B cell (primary cell): Measurements from ENCODE around the gene MRTO4. TPM values are rescaled to one million over a fixed set of nuclear protein-coding genes. Genes with fewer than 3 reads are reported as not detected.

ENCODE experiments used
- ATAC-seq: fragments of 200-7000 bp; cut with Tn5 transposase; one replicate; pipeline ENCODE4 v1.10.0; 2021; ENCODE audit warnings: low read depth, mild to moderate bottlenecking, moderate number of reproducible peaks, moderate library complexity
- CTCF ChIA-PET: fragments of 350-600 bp; sonication (Branson Sonifier 250); formaldehyde crosslinking; loops from one replicate; lab custom pipeline; 2021; ENCODE audit warnings: antibody characterized with exemption, inconsistent platforms; lab: Charles Lee
- POLR2A ChIA-PET: fragments of 350-600 bp; sonication (Branson Sonifier 250); formaldehyde crosslinking; loops from one replicate; lab custom pipeline; 2021; ENCODE audit warnings: antibody characterized with exemption; lab: Charles Lee
- DNase-seq: peaks from one replicate; pipeline ENCODE4 v3.0.0; 2013
- H2AFZ ChIP-seq: 2 replicates; pipeline ENCODE4 v1.6.1; 2012; ENCODE audit warnings: mild to moderate bottlenecking, low read depth, low read length; ENCODE audit not compliant: insufficient read depth, poor library complexity, severe bottlenecking
- H3K27ac ChIP-seq, 2 donors: 1 replicate in 1 of 2; 2 replicates in 1 of 2; pipeline ENCODE4 v1.5.1; 2012 to 2013; ENCODE audit warnings: low read length in 2 of 2, mild to moderate bottlenecking in 2 of 2, moderate library complexity in 1 of 2
- H3K27me3 ChIP-seq, 4 experiments: fragments of 200-600 bp in 1 of 4; sonication (generic) in 1 of 4; replicated peaks in 1 of 4; 1 replicate in 2 of 4; 2 replicates in 2 of 4; pipeline versions ENCODE4 v1.6.1 to v1.7.0; 2013 to 2016; ENCODE audit warnings: low read length in 3 of 4, mild to moderate bottlenecking in 2 of 4, mixed read lengths in 1 of 4, moderate library complexity in 1 of 4; ENCODE audit not compliant: insufficient read depth in 4 of 4, control insufficient read depth in 3 of 4; ENCODE audit errors: control extremely low read depth in 1 of 4
- H3K36me3 ChIP-seq, 2 experiments: replicated peaks in 1 of 2; 1 replicate in 1 of 2; 2 replicates in 1 of 2; pipeline versions ENCODE4 v1.6.1 to v1.7.1; 2013; ENCODE audit warnings: low read length in 1 of 2; ENCODE audit not compliant: insufficient read depth in 2 of 2, control insufficient read depth in 1 of 2; ENCODE audit errors: control extremely low read depth in 1 of 2, extremely low read depth in 1 of 2
- H3K4me1 ChIP-seq, 2 donors: fragments of 200-600 bp in 1 of 2; sonication (generic) in 1 of 2; 1 replicate in 1 of 2; 2 replicates in 1 of 2; pipeline versions ENCODE4 v1.5.1 to v1.6.1; 2013 to 2017; ENCODE audit warnings: low read length in 2 of 2; ENCODE audit not compliant: control insufficient read depth in 2 of 2, insufficient read depth in 2 of 2
- H3K4me2 ChIP-seq: replicated peaks from 2 replicates; pipeline ENCODE3; 2012; ENCODE audit warnings: mild to moderate bottlenecking, low read depth, low read length; ENCODE audit not compliant: poor library complexity, severe bottlenecking
- H3K4me3 ChIP-seq, 5 experiments: fragments of 200-600 bp in 1 of 5; sonication (generic) in 1 of 5; 1 replicate in 3 of 5; 2 replicates in 2 of 5; pipeline versions ENCODE4 v1.5.1 to v1.7.0; 2011 to 2016; ENCODE audit warnings: low read length in 4 of 5, mild to moderate bottlenecking in 4 of 5, low read depth in 2 of 5, control low read depth in 1 of 5, moderate library complexity in 1 of 5; ENCODE audit not compliant: insufficient read depth in 1 of 5; ENCODE audit errors: control extremely low read depth in 1 of 5, extremely low read depth in 1 of 5
- H3K79me2 ChIP-seq: fragments of 200-600 bp; sonication (generic); one replicate; pipeline ENCODE4 v1.6.0; 2016; ENCODE audit warnings: low read length; ENCODE audit not compliant: control insufficient read depth, insufficient read depth
- H3K9ac ChIP-seq: fragments of 200-600 bp; sonication (generic); 2 replicates; pipeline ENCODE4 v1.6.1; 2017; ENCODE audit warnings: mild to moderate bottlenecking, low read length, moderate library complexity
- H3K9me3 ChIP-seq, 3 donors: one replicate each; pipeline versions ENCODE4 v1.6.1 to v1.7.1; 2013; ENCODE audit warnings: low read length in 2 of 3; ENCODE audit not compliant: control insufficient read depth in 2 of 3, insufficient read depth in 1 of 3; ENCODE audit errors: control extremely low read depth in 1 of 3
- H4K20me1 ChIP-seq: 2 replicates; pipeline ENCODE4 v1.6.0; 2012; ENCODE audit warnings: mild to moderate bottlenecking, low read length; ENCODE audit not compliant: insufficient read depth, control insufficient read depth, poor library complexity, severe bottlenecking
- H3K27ac Mint-ChIP-seq: one replicate; pipeline ENCODE4 v1.8.0; 2021; ENCODE audit warnings: mixed read lengths
- H3K27me3 Mint-ChIP-seq: one replicate; pipeline ENCODE4 v1.8.0; 2021; ENCODE audit warnings: mixed read lengths
- H3K4me1 Mint-ChIP-seq: one replicate; pipeline ENCODE4 v1.8.0; 2021; ENCODE audit warnings: mixed read lengths
- H3K4me3 Mint-ChIP-seq: one replicate; pipeline ENCODE4 v1.8.0; 2021; ENCODE audit warnings: mixed read lengths
- H3K9me3 Mint-ChIP-seq: one replicate; pipeline ENCODE4 v1.8.0; 2022; ENCODE audit warnings: mixed read lengths; ENCODE audit not compliant: insufficient read depth
- CTCF ChIP-seq: fragments of 200-600 bp; IDR thresholded peaks from one replicate; pipeline ENCODE4 v1.8.0; 2022; ENCODE audit warnings: antibody characterized with exemption, mild to moderate bottlenecking
- EZH2 ChIP-seq: IDR thresholded peaks from 2 replicates; pipeline ENCODE4 v1.6.1; 2012; ENCODE audit warnings: borderline replicate concordance, low read depth, mild to moderate bottlenecking, moderate library complexity, low read length; ENCODE audit not compliant: insufficient read depth, poor library complexity, severe bottlenecking
- WGBS: methylation state at CpG from one replicate; pipeline ENCODE4 v1.1.5; 2013; ENCODE audit warnings: missing lambda C conversion rate; ENCODE audit not compliant: insufficient coverage; 5-methylcytosine and 5-hydroxymethylcytosine counted together
- intact Hi-C: fragments of 100-400 bp; cut with micrococcal nuclease; formaldehyde crosslinking; loops from one replicate; pipeline ENCODE4 v1.10.0; 2022
- polyA plus RNA-seq: library from polyadenylated mRNA; depleted of rRNA; stranded (reverse); fragments of >200 nt; gene quantifications from 2 replicates; pipeline ENCODE4 v1.2.3, GENCODE V29; 2012
- total RNA-seq, 2 donors: library from RNA; stranded (reverse); fragments of 120-200 nt in 1 of 2; gene quantifications; 1 replicate in 1 of 2; 2 replicates in 1 of 2; pipeline versions ENCODE4 v1.2.3 to v1.2.4, GENCODE V29; 2013 to 2022

The MRTO4 gene
- total and polyA plus RNA-seq, 2 donors (not counting 1 experiment from before 2014, with no cell fraction given): 10.6 to 28.1 TPM

GRCh38 chr1:19274636-19275035 lies 23.0 kb downstream of the MRTO4 start:
- no peak overlapping the region for H3K9ac ChIP-seq
- Mint-ChIP-seq H3K4me3 (no peak overlapping the region), H3K27me3 (peaks cover 14% of the 10 kb centered on the region), H3K4me1 (peaks cover 4% of the 10 kb centered on the region), H3K9me3 (no peaks in the 10 kb centered on the region), H3K27ac (no peak overlapping the region)
- TF ChIP-seq CTCF (no peak), EZH2 (no peak)
- H4K20me1 ChIP-seq: no peaks in the 10 kb centered on the region
- H3K27ac ChIP-seq: no peak overlapping the region
- ChIA-PET CTCF (no interaction called here), POLR2A (no interaction called here)
- H3K79me2 ChIP-seq: no peaks in the 10 kb centered on the region
- H2AFZ ChIP-seq: no peak overlapping the region
- H3K9me3 ChIP-seq: peaks cover 0 to 29% (median 6%) of the 10 kb centered on the region in 3 donors
- no peaks in the 10 kb centered on the region for H3K36me3 ChIP-seq
- no peak overlapping the region for H3K4me2 ChIP-seq
- no peak for ATAC-seq
- 94% methylated on average over 3 of the region's 5 CpGs for WGBS
- H3K4me3 ChIP-seq: no peak overlapping the region
- peaks cover 0 to 7% (median 3%) of the 10 kb centered on the region in 4 experiments for H3K27me3 ChIP-seq
- DNase-seq: no peak
- H3K4me1 ChIP-seq: no peaks in the 10 kb centered on the region
- intact Hi-C loops: no loop called here

- no peaks in the 10 kb centered on the region for H3K9me3 Mint-ChIP-seq
- H3K36me3 ChIP-seq: no peaks in the 10 kb centered on the region
- ChIA-PET CTCF (interaction anchor here (0.7 kb wide), 1 partner anchor 49 kb away, joined by 4 read pairs; no protein-coding TSS in a partner anchor), POLR2A (no interaction called here)
- ATAC-seq (no peak), DNase-seq (no peak)
- TF ChIP-seq CTCF: no peak
- no peak for TF ChIP-seq EZH2
- H4K20me1 ChIP-seq: no peaks in the 10 kb centered on the region
- H3K9me3 ChIP-seq: peaks cover 0 to 2% (median 0%) of the 10 kb centered on the region in 3 donors
- H3K27ac ChIP-seq: no peak overlapping the region
- peaks cover 4% of the 10 kb centered on the region for H3K4me1 Mint-ChIP-seq
- WGBS: 97% methylated on average over 8 of the region's 9 CpGs
- no peak overlapping the region for H3K4me3 Mint-ChIP-seq
- H3K4me1 ChIP-seq: peaks cover 1 to 2% of the 10 kb centered on the region in 2 donors
- no peak overlapping the region for H3K4me2 ChIP-seq
- H3K27me3 ChIP-seq: peaks cover 0 to 1% (median under 1%) of the 10 kb centered on the region in 4 experiments
- peaks cover 4% of the 10 kb centered on the region for H3K27me3 Mint-ChIP-seq
- H3K27ac Mint-ChIP-seq: no peak overlapping the region
- intact Hi-C loops: no loop called here
- H3K9ac ChIP-seq: no peak overlapping the region
- no peak overlapping the region for H3K4me3 ChIP-seq
- H2AFZ ChIP-seq: no peak overlapping the region
- H3K79me2 ChIP-seq: no peaks in the 10 kb centered on the region
These were observed 32.3 kb downstream of the MRTO4 start for GRCh38 chr1:19283891-19284290.
